Caki2 (cell line): Measurements from ENCODE around the gene ATL2. TPM values are rescaled to one million over a fixed set of nuclear protein-coding genes. Genes with fewer than 3 reads are reported as not detected.
"Not testable (repeated sequence)": the region's sequence is repeated elsewhere in the genome, so short reads cannot be mapped to it uniquely, and the experiment has no call there.

Experiments
- DNase-seq: peaks from one replicate; pipeline ENCODE4 v3.0.0-alpha.2; 2015; ENCODE audit warnings: low read depth
- in situ Hi-C: cut with HindIII; loops from 2 replicates; pipeline ENCODE4 v1.10.0; 2016; ENCODE audit warnings: low sequenced_read_pairs, low pct_unique_long_range_greater_than_20kb, mixed read lengths
- total RNA-seq: library from RNA; depleted of rRNA; stranded (reverse); fragments of >200 nt; shearing (Covaris generic); gene quantifications from 2 replicates; pipeline ENCODE4 v1.2.3, GENCODE V29; 2014; ENCODE audit warnings: low replicate concordance

Gene ATL2
- total RNA-seq, 1 experiment from 2014 or later = 65.8 TPM

GRCh38 chr2:38398739-38399138 is 21.7 kb upstream of the ATL2 start:
- DNase-seq = no peak
- in situ Hi-C loops = no loop called here

- peak; percentile 49 for DNase-seq
- in situ Hi-C loops = no loop called here
Measured at GRCh38 chr2:38394903-38395341, 17.8 kb upstream of the ATL2 start.

GRCh38 chr2:38394041-38394440 is 17.0 kb upstream of the ATL2 start:
- in situ Hi-C loops = no loop called here
- DNase-seq = no peak

- in situ Hi-C loops = no loop called here
- no peak for DNase-seq
Measured at GRCh38 chr2:38390947-38391346, 13.9 kb upstream of the ATL2 start.

- no peak for DNase-seq
- in situ Hi-C loops = no loop called here
Measured at GRCh38 chr2:38387887-38388286, 10.8 kb upstream of the ATL2 start.

GRCh38 chr2:38386821-38387220 is 9.7 kb upstream of the ATL2 start:
- no peak for DNase-seq
- in situ Hi-C loops = no loop called here

- in situ Hi-C loops = no loop called here
- peak; percentile 38 for DNase-seq
Measured at GRCh38 chr2:38386377-38386776, 9.3 kb upstream of the ATL2 start.

- DNase-seq = no peak
- in situ Hi-C loops = no loop called here
Measured at GRCh38 chr2:38384338-38384737, 7.3 kb upstream of the ATL2 start.

- DNase-seq, in situ Hi-C loops: not testable (repeated sequence)
Measured at GRCh38 chr2:38383741-38384140, 6.7 kb upstream of the ATL2 start.

GRCh38 chr2:38381381-38382143 is 4.5 kb upstream of the ATL2 start:
- in situ Hi-C loops = no loop called here

GRCh38 chr2:38380397-38381130 is 3.5 kb upstream of the ATL2 start:
- no peak for DNase-seq
- in situ Hi-C loops = no loop called here

More at GRCh38 chr2:38381381-38382143, 4.5 kb upstream of the ATL2 start:
- DNase-seq = no peak

GRCh38 chr2:38376346-38377049 is 575 bp downstream of the ATL2 start:
- peak; percentile 73 for DNase-seq
- in situ Hi-C loops = no loop called here

- DNase-seq = no peak
- in situ Hi-C loops = no loop called here
Measured at GRCh38 chr2:38375696-38376345, 1.3 kb downstream of the ATL2 start.

- in situ Hi-C loops = no loop called here
- DNase-seq = no peak
Measured at GRCh38 chr2:38374984-38375383, 2.1 kb downstream of the ATL2 start.

- in situ Hi-C loops = no loop called here
- peak; percentile 19 for DNase-seq
Measured at GRCh38 chr2:38371235-38371634, 5.8 kb downstream of the ATL2 start.

GRCh38 chr2:38370664-38371063 is 6.4 kb downstream of the ATL2 start:
- DNase-seq = no peak
- in situ Hi-C loops = no loop called here

GRCh38 chr2:38362232-38362631 is 14.8 kb downstream of the ATL2 start:
- DNase-seq = no peak
- in situ Hi-C loops = no loop called here

- DNase-seq = no peak
- in situ Hi-C loops = no loop called here
Measured at GRCh38 chr2:38360177-38360576, 16.9 kb downstream of the ATL2 start.

GRCh38 chr2:38353402-38353801 is 23.7 kb downstream of the ATL2 start:
- in situ Hi-C loops = no loop called here
- DNase-seq = no peak
